Measurements from ENCODE around the gene ISLR.

ISLR gene

DNA sequence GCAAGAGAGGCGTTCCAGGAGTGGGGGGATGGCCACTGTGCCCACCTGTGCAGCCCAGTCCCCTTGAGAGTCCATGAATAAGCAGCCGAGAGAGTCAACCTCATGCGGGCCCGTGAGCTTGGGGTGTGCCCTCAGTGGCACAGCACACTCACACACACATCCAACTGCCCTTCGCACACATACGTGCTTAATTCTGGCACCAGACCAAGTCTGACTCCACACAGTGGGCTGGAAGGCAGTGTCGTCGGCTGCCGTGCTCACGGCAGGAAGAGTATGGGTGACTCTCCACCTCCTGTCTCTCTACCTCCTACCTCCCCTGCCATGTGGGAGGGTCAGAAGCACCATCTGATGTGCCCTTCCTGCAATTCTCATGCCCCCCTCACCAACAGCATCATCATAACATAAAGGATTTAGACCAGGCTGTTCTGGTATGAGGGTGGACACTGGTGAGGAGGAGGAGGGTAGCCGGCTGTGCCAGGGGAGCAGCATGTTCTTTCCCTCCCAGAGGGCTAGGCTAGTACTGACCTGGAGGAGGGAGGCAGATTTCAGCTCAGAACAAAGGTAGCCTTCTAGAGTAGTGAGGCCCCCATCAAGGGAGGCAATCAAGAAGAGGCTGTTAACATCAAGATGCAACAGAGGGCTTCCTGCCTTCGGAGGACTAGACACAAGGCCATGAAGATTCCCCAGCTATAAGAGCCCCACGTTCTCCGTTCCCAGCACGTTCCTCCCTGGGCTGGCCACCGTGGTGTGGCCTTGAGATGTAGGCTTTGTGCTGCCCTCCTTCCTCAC, 34.3 kb downstream of the ISLR start:
- H3K27ac ChIP-seq (ENCODE audit: extremely low read depth, low read depth, low read length) = no peak overlapping the region
- H3K4me1 ChIP-seq (ENCODE audit: control insufficient read depth, insufficient read depth, low read length) = peaks cover 32% of the 10 kb centered on the region
- CTCF ChIA-PET = interaction anchor here (0.7 to 1.2 kb wide), 3 partner anchors 14 to 214 kb away, joined by 3 to 5 read pairs (median 4); no protein-coding TSS in a partner anchor
- H3K9me3 ChIP-seq (ENCODE audit: control insufficient read depth, insufficient read depth, low read depth, low read length) = no peaks in the 10 kb centered on the region
- no peaks in the 10 kb centered on the region for H3K36me3 ChIP-seq (ENCODE audit: control insufficient read depth in 2 of 2, insufficient read depth in 1 of 2, low read length in 2 of 2)
- POLR2A ChIA-PET = interaction anchor here (1.2 to 3.7 kb wide), 3 partner anchors 12 to 72 kb away, joined by 3 to 15 read pairs (median 4); no protein-coding TSS in a partner anchor
- no peak overlapping the region for H3K4me3 ChIP-seq (ENCODE audit: low read depth, low read length)
- TF ChIP-seq ZNF202 (tag by site-specific recombination; IDR thresholded peaks at IDR 0.05; ENCODE audit: borderline replicate concordance) (no peak), ZNF423 (tag by site-specific recombination; IDR thresholded peaks at IDR 0.05) (no peak; the same call in 1 of the 2 replicates), ZNF561 (tag by site-specific recombination; IDR thresholded peaks at IDR 0.05; ENCODE audit: borderline replicate concordance) (no peak), ZNF404 (tag by site-specific recombination; IDR thresholded peaks at IDR 0.05) (no peak), YY1 (tag by site-specific recombination; IDR thresholded peaks at IDR 0.05) (no peak), ZNF274 (IDR thresholded peaks at IDR 0.05; ENCODE audit: low read length) (no peak), ZNF274 (tag by site-specific recombination; IDR thresholded peaks at IDR 0.05; ENCODE audit: borderline replicate concordance) (no peak), ZXDB (tag by site-specific recombination; IDR thresholded peaks at IDR 0.05) (no peak), OVOL3 (tag by site-specific recombination; IDR thresholded peaks at IDR 0.05) (no peak), REPIN1 (tag by site-specific recombination; IDR thresholded peaks at IDR 0.05; ENCODE audit: low read depth) (no peak), ZNF114 (tag by site-specific recombination; IDR thresholded peaks at IDR 0.05) (no peak), ZNF335 (tag by site-specific recombination; conservative IDR thresholded peaks at IDR 0.05) (no peak), ZBTB1 (tag by site-specific recombination; IDR thresholded peaks at IDR 0.05) (no peak), ZNF837 (tag by site-specific recombination; IDR thresholded peaks at IDR 0.05) (no peak), ZNF658 (tag by site-specific recombination; IDR thresholded peaks at IDR 0.05) (no peak), ZNF585B (tag by site-specific recombination; IDR thresholded peaks at IDR 0.05) (no peak), ZNF549 (tag by site-specific recombination; IDR thresholded peaks at IDR 0.05) (no peak), FEZF1 (tag by site-specific recombination; IDR thresholded peaks at IDR 0.05) (no peak), GLIS1 (tag by site-specific recombination; IDR thresholded peaks at IDR 0.05) (no peak), ZNF544 (tag by site-specific recombination; IDR thresholded peaks at IDR 0.05) (no peak)
- TF ChIP-seq, protein P1, sequence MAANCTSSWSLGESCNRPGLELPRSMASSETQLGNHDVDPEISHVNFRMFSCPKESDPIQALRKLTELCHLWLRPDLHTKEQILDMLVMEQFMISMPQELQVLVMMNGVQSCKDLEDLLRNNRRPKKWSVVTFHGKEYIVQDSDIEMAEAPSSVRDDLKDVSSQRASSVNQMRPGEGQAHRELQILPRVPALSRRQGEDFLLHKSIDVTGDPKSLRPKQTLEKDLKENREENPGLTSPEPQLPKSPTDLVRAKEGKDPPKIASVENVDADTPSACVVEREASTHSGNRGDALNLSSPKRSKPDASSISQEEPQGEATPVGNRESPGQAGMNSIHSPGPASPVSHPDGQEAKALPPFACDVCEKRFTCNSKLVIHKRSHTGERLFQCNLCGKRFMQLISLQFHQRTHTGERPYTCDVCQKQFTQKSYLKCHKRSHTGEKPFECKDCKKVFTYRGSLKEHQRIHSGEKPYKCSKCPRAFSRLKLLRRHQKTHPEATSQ (tag by site-specific recombination; IDR thresholded peaks at IDR 0.05) = no peak
- TF ChIP-seq, protein P2, sequence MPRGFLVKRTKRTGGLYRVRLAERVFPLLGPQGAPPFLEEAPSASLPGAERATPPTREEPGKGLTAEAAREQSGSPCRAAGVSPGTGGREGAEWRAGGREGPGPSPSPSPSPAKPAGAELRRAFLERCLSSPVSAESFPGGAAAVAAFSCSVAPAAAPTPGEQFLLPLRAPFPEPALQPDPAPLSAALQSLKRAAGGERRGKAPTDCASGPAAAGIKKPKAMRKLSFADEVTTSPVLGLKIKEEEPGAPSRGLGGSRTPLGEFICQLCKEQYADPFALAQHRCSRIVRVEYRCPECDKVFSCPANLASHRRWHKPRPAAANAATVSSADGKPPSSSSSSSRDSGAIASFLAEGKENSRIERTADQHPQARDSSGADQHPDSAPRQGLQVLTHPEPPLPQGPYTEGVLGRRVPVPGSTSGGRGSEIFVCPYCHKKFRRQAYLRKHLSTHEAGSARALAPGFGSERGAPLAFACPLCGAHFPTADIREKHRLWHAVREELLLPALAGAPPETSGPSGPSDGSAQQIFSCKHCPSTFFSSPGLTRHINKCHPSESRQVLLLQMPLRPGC (tag by site-specific recombination; IDR thresholded peaks at IDR 0.05) = no peak
- TF ChIP-seq, protein P3, sequence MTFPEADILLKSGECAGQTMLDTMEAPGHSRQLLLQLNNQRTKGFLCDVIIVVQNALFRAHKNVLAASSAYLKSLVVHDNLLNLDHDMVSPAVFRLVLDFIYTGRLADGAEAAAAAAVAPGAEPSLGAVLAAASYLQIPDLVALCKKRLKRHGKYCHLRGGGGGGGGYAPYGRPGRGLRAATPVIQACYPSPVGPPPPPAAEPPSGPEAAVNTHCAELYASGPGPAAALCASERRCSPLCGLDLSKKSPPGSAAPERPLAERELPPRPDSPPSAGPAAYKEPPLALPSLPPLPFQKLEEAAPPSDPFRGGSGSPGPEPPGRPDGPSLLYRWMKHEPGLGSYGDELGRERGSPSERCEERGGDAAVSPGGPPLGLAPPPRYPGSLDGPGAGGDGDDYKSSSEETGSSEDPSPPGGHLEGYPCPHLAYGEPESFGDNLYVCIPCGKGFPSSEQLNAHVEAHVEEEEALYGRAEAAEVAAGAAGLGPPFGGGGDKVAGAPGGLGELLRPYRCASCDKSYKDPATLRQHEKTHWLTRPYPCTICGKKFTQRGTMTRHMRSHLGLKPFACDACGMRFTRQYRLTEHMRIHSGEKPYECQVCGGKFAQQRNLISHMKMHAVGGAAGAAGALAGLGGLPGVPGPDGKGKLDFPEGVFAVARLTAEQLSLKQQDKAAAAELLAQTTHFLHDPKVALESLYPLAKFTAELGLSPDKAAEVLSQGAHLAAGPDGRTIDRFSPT (tag by site-specific recombination; IDR thresholded peaks at IDR 0.05) = 0 out of 2 replicates have a peak, but pooled peaks have one; percentile 16
- TF ChIP-seq, protein P4, sequence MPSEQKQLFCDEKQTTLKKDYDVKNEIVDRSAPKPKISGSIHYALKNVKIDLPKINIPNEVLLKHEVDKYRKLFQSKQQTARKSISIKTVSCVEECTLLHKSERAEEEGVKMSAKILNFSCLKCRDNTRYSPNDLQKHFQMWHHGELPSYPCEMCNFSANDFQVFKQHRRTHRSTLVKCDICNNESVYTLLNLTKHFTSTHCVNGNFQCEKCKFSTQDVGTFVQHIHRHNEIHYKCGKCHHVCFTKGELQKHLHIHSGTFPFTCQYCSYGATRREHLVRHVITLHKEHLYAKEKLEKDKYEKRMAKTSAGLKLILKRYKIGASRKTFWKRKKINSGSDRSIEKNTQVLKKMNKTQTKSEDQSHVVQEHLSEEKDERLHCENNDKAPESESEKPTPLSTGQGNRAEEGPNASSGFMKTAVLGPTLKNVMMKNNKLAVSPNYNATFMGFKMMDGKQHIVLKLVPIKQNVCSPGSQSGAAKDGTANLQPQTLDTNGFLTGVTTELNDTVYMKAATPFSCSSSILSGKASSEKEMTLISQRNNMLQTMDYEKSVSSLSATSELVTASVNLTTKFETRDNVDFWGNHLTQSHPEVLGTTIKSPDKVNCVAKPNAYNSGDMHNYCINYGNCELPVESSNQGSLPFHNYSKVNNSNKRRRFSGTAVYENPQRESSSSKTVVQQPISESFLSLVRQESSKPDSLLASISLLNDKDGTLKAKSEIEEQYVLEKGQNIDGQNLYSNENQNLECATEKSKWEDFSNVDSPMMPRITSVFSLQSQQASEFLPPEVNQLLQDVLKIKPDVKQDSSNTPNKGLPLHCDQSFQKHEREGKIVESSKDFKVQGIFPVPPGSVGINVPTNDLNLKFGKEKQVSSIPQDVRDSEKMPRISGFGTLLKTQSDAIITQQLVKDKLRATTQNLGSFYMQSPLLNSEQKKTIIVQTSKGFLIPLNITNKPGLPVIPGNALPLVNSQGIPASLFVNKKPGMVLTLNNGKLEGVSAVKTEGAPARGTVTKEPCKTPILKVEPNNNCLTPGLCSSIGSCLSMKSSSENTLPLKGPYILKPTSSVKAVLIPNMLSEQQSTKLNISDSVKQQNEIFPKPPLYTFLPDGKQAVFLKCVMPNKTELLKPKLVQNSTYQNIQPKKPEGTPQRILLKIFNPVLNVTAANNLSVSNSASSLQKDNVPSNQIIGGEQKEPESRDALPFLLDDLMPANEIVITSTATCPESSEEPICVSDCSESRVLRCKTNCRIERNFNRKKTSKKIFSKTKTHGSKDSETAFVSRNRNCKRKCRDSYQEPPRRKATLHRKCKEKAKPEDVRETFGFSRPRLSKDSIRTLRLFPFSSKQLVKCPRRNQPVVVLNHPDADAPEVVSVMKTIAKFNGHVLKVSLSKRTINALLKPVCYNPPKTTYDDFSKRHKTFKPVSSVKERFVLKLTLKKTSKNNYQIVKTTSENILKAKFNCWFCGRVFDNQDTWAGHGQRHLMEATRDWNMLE (tag by site-specific recombination; conservative IDR thresholded peaks at IDR 0.05; ENCODE audit: low read depth) = no peak
- TF ChIP-seq, protein P5, sequence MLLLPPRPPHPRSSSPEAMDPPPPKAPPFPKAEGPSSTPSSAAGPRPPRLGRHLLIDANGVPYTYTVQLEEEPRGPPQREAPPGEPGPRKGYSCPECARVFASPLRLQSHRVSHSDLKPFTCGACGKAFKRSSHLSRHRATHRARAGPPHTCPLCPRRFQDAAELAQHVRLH (tag by site-specific recombination; IDR thresholded peaks at IDR 0.05) = peak; percentile 95
- TF ChIP-seq, protein P6, sequence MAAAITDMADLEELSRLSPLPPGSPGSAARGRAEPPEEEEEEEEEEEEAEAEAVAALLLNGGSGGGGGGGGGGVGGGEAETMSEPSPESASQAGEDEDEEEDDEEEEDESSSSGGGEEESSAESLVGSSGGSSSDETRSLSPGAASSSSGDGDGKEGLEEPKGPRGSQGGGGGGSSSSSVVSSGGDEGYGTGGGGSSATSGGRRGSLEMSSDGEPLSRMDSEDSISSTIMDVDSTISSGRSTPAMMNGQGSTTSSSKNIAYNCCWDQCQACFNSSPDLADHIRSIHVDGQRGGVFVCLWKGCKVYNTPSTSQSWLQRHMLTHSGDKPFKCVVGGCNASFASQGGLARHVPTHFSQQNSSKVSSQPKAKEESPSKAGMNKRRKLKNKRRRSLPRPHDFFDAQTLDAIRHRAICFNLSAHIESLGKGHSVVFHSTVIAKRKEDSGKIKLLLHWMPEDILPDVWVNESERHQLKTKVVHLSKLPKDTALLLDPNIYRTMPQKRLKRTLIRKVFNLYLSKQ (tag by site-specific recombination; IDR thresholded peaks at IDR 0.05; ENCODE audit: borderline replicate concordance) = no peak

All from HEK293 (cell line).